ENCODE results near the gene HDAC4.

DNA sequence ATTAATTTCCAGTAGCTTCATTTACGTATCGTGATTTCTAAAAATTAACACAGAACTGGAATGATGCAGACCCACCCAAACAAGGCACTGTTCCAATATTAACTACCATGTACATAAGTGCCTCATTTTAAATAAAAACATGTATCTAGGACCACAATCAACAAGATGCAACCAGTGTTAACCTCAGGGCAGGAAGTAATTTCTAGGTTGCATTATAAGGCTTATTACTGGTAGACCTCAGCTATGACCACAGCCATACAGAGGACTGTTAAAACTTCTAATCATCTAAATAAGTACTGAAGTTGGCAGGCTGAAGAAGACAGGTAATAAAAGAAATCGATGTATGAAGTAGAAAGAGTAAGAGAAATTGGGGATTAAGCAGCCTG lies 262.9 kb downstream of the HDAC4 start:
- TF ChIP-seq, protein P1, sequence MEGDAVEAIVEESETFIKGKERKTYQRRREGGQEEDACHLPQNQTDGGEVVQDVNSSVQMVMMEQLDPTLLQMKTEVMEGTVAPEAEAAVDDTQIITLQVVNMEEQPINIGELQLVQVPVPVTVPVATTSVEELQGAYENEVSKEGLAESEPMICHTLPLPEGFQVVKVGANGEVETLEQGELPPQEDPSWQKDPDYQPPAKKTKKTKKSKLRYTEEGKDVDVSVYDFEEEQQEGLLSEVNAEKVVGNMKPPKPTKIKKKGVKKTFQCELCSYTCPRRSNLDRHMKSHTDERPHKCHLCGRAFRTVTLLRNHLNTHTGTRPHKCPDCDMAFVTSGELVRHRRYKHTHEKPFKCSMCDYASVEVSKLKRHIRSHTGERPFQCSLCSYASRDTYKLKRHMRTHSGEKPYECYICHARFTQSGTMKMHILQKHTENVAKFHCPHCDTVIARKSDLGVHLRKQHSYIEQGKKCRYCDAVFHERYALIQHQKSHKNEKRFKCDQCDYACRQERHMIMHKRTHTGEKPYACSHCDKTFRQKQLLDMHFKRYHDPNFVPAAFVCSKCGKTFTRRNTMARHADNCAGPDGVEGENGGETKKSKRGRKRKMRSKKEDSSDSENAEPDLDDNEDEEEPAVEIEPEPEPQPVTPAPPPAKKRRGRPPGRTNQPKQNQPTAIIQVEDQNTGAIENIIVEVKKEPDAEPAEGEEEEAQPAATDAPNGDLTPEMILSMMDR (conservative IDR thresholded peaks at IDR 0.05), result no peak
- TF ChIP-seq EZH2 (IDR thresholded peaks at IDR 0.05; ENCODE audit: low read depth), result no peak
